ENCODE measurements around the gene PTGIS.

Gene PTGIS

DNA sequence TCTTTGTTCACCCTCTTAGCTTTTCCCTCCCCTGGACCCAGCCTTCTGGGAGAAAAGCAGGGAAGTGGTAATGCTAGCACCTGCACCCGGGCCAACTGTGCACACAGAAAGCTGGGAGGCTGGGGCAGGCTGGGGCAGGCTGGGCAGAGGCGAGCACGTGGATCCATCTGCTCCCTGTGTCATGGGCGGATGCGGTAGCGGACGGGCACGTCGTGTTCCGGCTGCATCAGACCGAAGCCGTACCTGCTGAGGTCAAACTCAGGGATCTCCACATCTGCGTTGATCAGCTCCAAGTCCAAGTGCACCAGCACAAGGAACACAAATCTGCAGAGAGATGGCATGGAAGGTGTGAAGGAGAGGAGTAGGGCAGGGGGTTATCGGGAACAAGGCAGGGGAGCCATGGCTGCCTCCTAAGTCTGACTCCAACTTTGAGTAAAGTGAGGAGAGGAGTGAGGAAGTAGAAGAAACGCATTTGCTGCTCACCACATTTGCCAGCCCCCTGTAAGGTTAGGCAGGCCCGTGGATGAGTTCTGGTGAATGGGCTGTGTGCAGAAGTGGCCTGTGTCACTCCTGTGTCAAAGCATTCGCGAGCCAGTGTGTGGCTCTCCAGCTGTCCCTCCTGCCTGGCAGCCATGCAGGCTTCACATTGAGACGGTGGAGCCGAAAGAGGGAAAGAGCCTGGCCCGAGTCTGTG, 60.0 kb downstream of the PTGIS start:
- no peak overlapping the region for H3K4me3 ChIP-seq (replicated peaks; ENCODE audit: low read depth, low read length)
- no peak for DNase-seq (ENCODE audit: extremely low read depth, low read depth)
- TF ChIP-seq, protein P1, sequence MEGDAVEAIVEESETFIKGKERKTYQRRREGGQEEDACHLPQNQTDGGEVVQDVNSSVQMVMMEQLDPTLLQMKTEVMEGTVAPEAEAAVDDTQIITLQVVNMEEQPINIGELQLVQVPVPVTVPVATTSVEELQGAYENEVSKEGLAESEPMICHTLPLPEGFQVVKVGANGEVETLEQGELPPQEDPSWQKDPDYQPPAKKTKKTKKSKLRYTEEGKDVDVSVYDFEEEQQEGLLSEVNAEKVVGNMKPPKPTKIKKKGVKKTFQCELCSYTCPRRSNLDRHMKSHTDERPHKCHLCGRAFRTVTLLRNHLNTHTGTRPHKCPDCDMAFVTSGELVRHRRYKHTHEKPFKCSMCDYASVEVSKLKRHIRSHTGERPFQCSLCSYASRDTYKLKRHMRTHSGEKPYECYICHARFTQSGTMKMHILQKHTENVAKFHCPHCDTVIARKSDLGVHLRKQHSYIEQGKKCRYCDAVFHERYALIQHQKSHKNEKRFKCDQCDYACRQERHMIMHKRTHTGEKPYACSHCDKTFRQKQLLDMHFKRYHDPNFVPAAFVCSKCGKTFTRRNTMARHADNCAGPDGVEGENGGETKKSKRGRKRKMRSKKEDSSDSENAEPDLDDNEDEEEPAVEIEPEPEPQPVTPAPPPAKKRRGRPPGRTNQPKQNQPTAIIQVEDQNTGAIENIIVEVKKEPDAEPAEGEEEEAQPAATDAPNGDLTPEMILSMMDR (IDR thresholded peaks at IDR 0.05; ENCODE audit: low read depth, low read length, missing control alignments): no peak

DNA sequence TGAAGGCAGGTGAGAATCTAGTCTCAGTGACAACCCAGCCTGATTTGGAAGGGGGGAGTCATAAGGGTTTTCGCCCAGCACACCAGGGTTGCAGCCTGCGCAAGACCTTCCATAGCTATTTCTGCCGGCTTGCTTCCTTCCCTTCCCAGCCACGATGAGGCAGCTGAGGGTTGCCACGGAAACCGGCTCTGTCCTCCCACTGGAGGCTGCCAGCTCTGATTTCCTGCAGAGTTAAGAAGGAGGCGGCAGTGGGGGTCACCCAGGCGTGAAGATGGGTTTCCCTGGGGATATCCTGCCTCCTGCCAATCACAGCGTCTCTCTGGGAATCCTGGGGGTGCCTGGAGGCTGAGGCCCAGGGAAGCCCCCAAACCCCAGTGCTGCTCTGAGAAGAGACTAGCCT, 62.4 kb downstream of the PTGIS start:
- TF ChIP-seq, protein P1 (IDR thresholded peaks at IDR 0.05; ENCODE audit: low read depth, low read length, missing control alignments): no peak
- no peak overlapping the region for H3K4me3 ChIP-seq (replicated peaks; ENCODE audit: low read depth, low read length)
- no peak for DNase-seq (ENCODE audit: extremely low read depth, low read depth)

DNA sequence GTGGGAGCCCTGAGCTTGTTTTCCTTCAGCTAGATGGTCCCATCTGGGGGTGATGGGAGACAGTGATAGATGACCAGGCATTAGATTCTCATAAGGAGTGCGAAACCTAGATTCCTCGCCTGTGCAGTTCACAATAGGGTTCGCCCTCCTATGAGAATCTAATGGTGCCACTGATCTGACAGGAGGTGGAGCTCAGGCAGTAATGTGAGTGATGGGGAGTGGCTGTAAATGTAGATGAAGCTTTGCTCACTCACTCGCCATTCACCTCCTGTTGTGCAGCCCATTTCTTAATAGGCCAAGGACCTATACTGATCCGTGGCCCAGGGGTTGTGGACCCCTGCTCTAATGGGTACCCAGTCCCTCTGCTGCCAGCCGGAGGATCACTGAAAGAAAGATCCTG, 64.8 kb downstream of the PTGIS start:
- DNase-seq (ENCODE audit: extremely low read depth, low read depth): no peak
- TF ChIP-seq, protein P1 (IDR thresholded peaks at IDR 0.05; ENCODE audit: low read depth, low read length, missing control alignments): no peak
- H3K4me3 ChIP-seq (replicated peaks; ENCODE audit: low read depth, low read length): no peak overlapping the region

DNA sequence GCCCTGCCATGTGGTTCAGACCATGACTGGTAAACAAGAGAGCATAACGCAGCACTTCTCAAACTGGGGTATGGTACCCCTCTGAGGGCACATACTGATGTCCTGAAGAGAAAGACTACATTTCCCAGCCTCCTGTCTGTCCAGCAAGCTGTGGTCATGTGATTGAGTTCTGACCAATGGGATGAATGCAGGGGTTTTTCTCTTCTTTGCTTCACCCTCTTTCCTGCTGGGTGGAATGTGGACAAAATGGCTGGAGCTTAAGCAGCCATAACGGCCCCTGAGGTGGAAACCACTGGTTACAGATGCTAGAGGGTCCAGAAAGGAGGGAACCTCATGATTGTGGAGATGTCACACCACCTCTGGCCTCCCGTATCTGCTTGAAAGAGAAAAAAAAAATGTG, 66.0 kb downstream of the PTGIS start:
- DNase-seq (ENCODE audit: extremely low read depth, low read depth): no peak
- TF ChIP-seq, protein P1 (IDR thresholded peaks at IDR 0.05; ENCODE audit: low read depth, low read length, missing control alignments): no peak
- H3K4me3 ChIP-seq (replicated peaks; ENCODE audit: low read depth, low read length): no peak overlapping the region

DNA sequence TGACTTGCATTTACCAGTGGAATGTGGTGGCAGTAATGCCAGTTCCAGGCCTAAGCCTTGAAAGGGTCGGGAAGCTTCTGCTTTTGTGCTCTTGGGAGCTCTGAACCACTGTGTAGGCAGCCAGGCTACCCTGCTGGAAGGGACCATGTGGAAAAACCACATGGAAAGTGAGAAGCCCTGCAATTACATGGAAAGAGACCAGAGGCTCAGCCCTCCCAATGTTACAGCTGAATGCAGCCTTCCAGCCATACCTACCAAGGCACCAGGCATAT, 70.6 kb downstream of the PTGIS start:
- DNase-seq (ENCODE audit: extremely low read depth, low read depth): no peak
- TF ChIP-seq, protein P1 (IDR thresholded peaks at IDR 0.05; ENCODE audit: low read depth, low read length, missing control alignments): no peak
- H3K4me3 ChIP-seq (replicated peaks; ENCODE audit: low read depth, low read length): no peak overlapping the region

DNA sequence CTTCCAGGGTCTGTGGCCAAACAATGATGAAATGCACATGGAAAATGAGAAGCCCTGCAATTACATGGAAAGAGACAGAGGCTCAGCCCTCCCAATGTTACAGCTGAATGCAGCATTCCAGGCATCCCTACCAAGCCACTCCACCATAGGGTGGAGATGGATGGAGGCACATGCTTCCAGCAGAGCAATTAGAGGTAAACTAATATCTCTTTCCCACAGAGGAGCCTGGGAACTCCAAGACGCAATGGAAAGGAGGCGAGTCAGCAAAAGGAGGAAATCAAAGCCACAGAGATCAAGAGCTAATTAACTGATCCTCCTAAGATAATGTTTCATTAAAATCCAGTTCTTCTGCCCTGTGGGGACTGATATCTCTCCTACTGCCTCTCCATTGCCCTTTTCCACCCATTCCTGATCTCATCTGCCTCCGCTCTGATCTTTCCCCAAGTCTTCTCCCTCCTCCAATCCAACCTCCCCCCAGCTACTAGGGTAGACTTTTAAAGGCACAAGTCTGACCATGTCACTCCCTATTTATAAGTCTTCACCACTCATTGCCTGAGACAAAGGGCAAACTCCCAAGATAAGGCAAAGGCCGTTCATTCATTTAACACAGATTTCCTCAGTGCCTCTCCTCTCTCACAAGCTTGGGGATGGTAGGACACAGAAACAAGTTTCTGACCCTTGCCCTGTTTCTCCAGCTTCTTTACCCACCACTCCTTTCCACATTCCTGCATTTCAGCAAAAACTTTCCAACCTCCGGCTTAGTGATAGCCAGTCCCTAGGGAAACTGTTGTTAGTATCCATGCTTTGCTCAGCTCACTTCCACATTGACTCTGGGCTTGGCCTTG, 71.2 kb downstream of the PTGIS start:
- TF ChIP-seq, protein P1 (IDR thresholded peaks at IDR 0.05; ENCODE audit: low read depth, low read length, missing control alignments): no peak
- H3K4me3 ChIP-seq (replicated peaks; ENCODE audit: low read depth, low read length): no peak overlapping the region
- no peak for DNase-seq (ENCODE audit: extremely low read depth, low read depth)

Measured in HFF-Myc (cell line).